NCI-H524 (cell line): Measurements from ENCODE around the gene DYNLT5.
A peak's percentile ranks its signal among the peaks of the same experiment; 100 is the strongest.
"Not testable (repeated sequence)": the region's sequence is repeated elsewhere in the genome, so short reads cannot be mapped to it uniquely, and the experiment has no call there.

ENCODE experiments used
- DNase-seq, 2 experiments: peaks; one replicate each; lab custom pipeline; 2025; lab: John Stamatoyannopoulos, UW

Gene DYNLT5

GRCh38 chr1:66750577-66750976, 1.7 kb upstream of the DYNLT5 start:
- DNase-seq: no peak

- no peak for DNase-seq
These were observed 1.1 kb upstream of the DYNLT5 start for GRCh38 chr1:66751160-66751559.

- no peak for DNase-seq
These were observed 562 bp downstream of the DYNLT5 start for GRCh38 chr1:66752671-66753371.

GRCh38 chr1:66757722-66758240, 5.5 kb downstream of the DYNLT5 start:
- DNase-seq: no peak

- DNase-seq: peak; percentile 63 to 86
These were observed 6.0 kb downstream of the DYNLT5 start for GRCh38 chr1:66758241-66758755.

GRCh38 chr1:66760506-66760905, 8.2 kb downstream of the DYNLT5 start:
- no peak for DNase-seq

- no peak for DNase-seq
These were observed 9.0 kb downstream of the DYNLT5 start for GRCh38 chr1:66761221-66761620.

GRCh38 chr1:66764994-66765578, 12.8 kb downstream of the DYNLT5 start:
- DNase-seq: peak in 1 of 2 experiments; percentile 43

GRCh38 chr1:66767626-66768025, 15.4 kb downstream of the DYNLT5 start:
- DNase-seq: no peak

GRCh38 chr1:66768965-66769364, 16.7 kb downstream of the DYNLT5 start:
- no peak for DNase-seq

GRCh38 chr1:66769512-66770229, 17.4 kb downstream of the DYNLT5 start:
- no peak for DNase-seq

- DNase-seq: no peak
These were observed 18.0 kb downstream of the DYNLT5 start for GRCh38 chr1:66770240-66770639.

GRCh38 chr1:66770694-66771093, 18.4 kb downstream of the DYNLT5 start:
- DNase-seq: no peak

GRCh38 chr1:66773227-66773626, 21.0 kb downstream of the DYNLT5 start:
- DNase-seq: no peak

GRCh38 chr1:66774438-66774837, 22.2 kb downstream of the DYNLT5 start:
- no peak for DNase-seq

- DNase-seq: no peak
These were observed 23.4 kb downstream of the DYNLT5 start for GRCh38 chr1:66775646-66776045.

GRCh38 chr1:66777831-66778230, 25.6 kb downstream of the DYNLT5 start:
- DNase-seq: no peak

GRCh38 chr1:66778266-66778665, 26.0 kb downstream of the DYNLT5 start:
- no peak for DNase-seq

- no peak for DNase-seq
These were observed 26.7 kb downstream of the DYNLT5 start for GRCh38 chr1:66778969-66779368.

GRCh38 chr1:66779475-66780078, 27.3 kb downstream of the DYNLT5 start:
- DNase-seq: no peak

- DNase-seq: not testable (repeated sequence)
These were observed 33.5 kb downstream of the DYNLT5 start for GRCh38 chr1:66785800-66786199.

GRCh38 chr1:66787641-66788040, 35.4 kb downstream of the DYNLT5 start:
- no peak for DNase-seq
